LNCaP clone FGC (cell line): ENCODE data around the gene SPIRE2.
"Not testable (repeated sequence)": the region's sequence is repeated elsewhere in the genome, so short reads cannot be mapped to it uniquely, and the experiment has no call there.

Experiments
- DNase-seq: peaks from one replicate; pipeline ENCODE4 v3.0.0-alpha.2; 2011; ENCODE audit warnings: low read depth
- H3K4me3 ChIP-seq: 2 replicates; pipeline ENCODE4 v1.5.1; 2011; ENCODE audit warnings: mild to moderate bottlenecking, low read depth, low read length, control low read depth
- CTCF ChIP-seq: IDR thresholded peaks from 2 replicates; pipeline ENCODE4 v1.5.1; 2012; ENCODE audit warnings: mild to moderate bottlenecking; ENCODE audit not compliant: control insufficient read depth, insufficient read depth; ENCODE audit errors: extremely low read depth

SPIRE2 gene

GRCh38 chr16:89796104-89796503 lies 32.2 kb upstream of the SPIRE2 start:
- H3K4me3 ChIP-seq, result no peak overlapping the region
- DNase-seq, result no peak
- no peak for TF ChIP-seq CTCF

- TF ChIP-seq CTCF, result no peak
- no peak for DNase-seq
- H3K4me3 ChIP-seq, result no peak overlapping the region
Observed at GRCh38 chr16:89798126-89798525, 30.1 kb upstream of the SPIRE2 start.

GRCh38 chr16:89798832-89799370 lies 29.4 kb upstream of the SPIRE2 start:
- no peak for TF ChIP-seq CTCF
- DNase-seq, result no peak
- H3K4me3 ChIP-seq, result no peak overlapping the region

- no peak for TF ChIP-seq CTCF
- no peak for DNase-seq
Observed at GRCh38 chr16:89801800-89802199, 26.5 kb upstream of the SPIRE2 start.

GRCh38 chr16:89805136-89805905 lies 23.0 kb upstream of the SPIRE2 start:
- no peak for DNase-seq
- TF ChIP-seq CTCF, result no peak
- H3K4me3 ChIP-seq, result no peak overlapping the region

More at GRCh38 chr16:89801800-89802199, 26.5 kb upstream of the SPIRE2 start:
- no peak overlapping the region for H3K4me3 ChIP-seq

GRCh38 chr16:89806589-89807193 lies 21.6 kb upstream of the SPIRE2 start:
- DNase-seq, H3K4me3 ChIP-seq: not testable (repeated sequence)

- DNase-seq, result no peak
- no peak for TF ChIP-seq CTCF
- H3K4me3 ChIP-seq, result no peak overlapping the region
Observed at GRCh38 chr16:89808475-89808874, 19.8 kb upstream of the SPIRE2 start.
